ENCODE results near the gene TASL.

DNA sequence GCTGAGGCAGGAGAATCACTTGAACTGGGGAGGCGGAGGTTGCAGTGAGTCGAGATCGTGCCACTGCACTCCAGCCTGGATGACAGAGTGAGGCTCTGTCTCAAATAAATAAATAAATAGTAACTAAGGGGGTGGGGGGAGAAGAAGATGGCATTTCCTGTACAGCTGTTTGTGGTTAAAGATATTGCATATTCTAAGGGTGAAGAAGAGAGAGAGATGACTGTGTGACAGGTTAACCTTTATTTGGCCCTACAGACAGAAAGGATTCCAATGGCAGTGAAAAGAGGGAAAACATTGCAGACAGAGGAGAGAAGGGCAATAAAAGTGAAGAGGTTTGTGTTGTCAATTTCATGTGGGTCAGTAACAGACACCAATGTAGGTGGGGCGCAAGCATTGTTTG, 9.4 kb downstream of the TASL start:
- TF ChIP-seq CTCF (conservative IDR thresholded peaks at IDR 0.05 in 1 of 2, IDR thresholded peaks at IDR 0.05 in 1 of 2; ENCODE audit: extremely low read depth in 1 of 2, insufficient read depth in 1 of 2, low read depth in 1 of 2, low read length in 2 of 2): no peak
- TF ChIP-seq EZH2 (IDR thresholded peaks at IDR 0.05; ENCODE audit: borderline replicate concordance, low read length): no peak

Data from mammary epithelial cell (primary cell).